HepG2 (cell line): ENCODE results near the gene ACSS1. TPM values are rescaled to one million over a fixed set of nuclear protein-coding genes. Genes with fewer than 3 reads are reported as not detected.

Source experiments
- ETS1 ChIP-seq: sonication (generic); formaldehyde crosslinking; IDR thresholded peaks from 2 replicates; pipeline ENCODE4 v1.4.0; 2020; ENCODE audit warnings: missing genetic modification reagents
- FUBP1 ChIP-seq: sonication (generic); formaldehyde crosslinking; IDR thresholded peaks from 2 replicates; pipeline ENCODE4 v1.5.1; 2020; ENCODE audit warnings: missing genetic modification reagents, mild to moderate bottlenecking, borderline replicate concordance
- HDAC2 ChIP-seq: sonication (generic); formaldehyde crosslinking; IDR thresholded peaks from 2 replicates; pipeline ENCODE4 v1.4.0; 2020; ENCODE audit warnings: missing genetic modification reagents
- HOXA3 ChIP-seq: sonication (generic); formaldehyde crosslinking; IDR thresholded peaks from 2 replicates; pipeline ENCODE4 v1.5.0; 2020; ENCODE audit warnings: missing genetic modification reagents
- KMT2A ChIP-seq: sonication (generic); formaldehyde crosslinking; IDR thresholded peaks from 2 replicates; pipeline ENCODE4 v1.4.0; 2020; ENCODE audit warnings: missing genetic modification reagents
- MTF2 ChIP-seq: sonication (generic); formaldehyde crosslinking; IDR thresholded peaks from 2 replicates; pipeline ENCODE4 v1.5.0; 2020; ENCODE audit warnings: missing genetic modification reagents, borderline replicate concordance
- MYC ChIP-seq: sonication (generic); formaldehyde crosslinking; IDR thresholded peaks from 2 replicates; pipeline ENCODE4 v1.9.0; 2021; ENCODE audit warnings: missing genetic modification reagents, borderline replicate concordance
- NKX3-1 ChIP-seq: sonication (generic); formaldehyde crosslinking; IDR thresholded peaks from 2 replicates; pipeline ENCODE4 v1.5.0; 2020; ENCODE audit warnings: missing genetic modification reagents
- RNF2 ChIP-seq: fragments of 450-650 bp; conservative IDR thresholded peaks from 2 replicates; pipeline ENCODE4 v1.6.1; 2016; ENCODE audit warnings: low read depth
- SMARCE1 ChIP-seq: fragments of 450-650 bp; IDR thresholded peaks from 2 replicates; pipeline ENCODE4 v1.6.1; 2017; ENCODE audit warnings: borderline replicate concordance
- SOX13 ChIP-seq, 3 experiments: fragments of 450-650 bp in 1 of 3; sonication (generic) in 1 of 3; formaldehyde crosslinking in 1 of 3; IDR thresholded peaks in 2 of 3; conservative IDR thresholded peaks in 1 of 3; 2 replicates each; pipeline versions ENCODE4 v1.5.0 to v1.6.1; 2016 to 2020; ENCODE audit warnings: antibody characterized with exemption in 1 of 3, mild to moderate bottlenecking in 1 of 3, missing compliant biosample characterization in 1 of 3, missing genetic modification reagents in 1 of 3, moderate library complexity in 1 of 3
- TFDP2 ChIP-seq: sonication (generic); formaldehyde crosslinking; IDR thresholded peaks from 2 replicates; pipeline ENCODE4 v1.4.0; 2020; ENCODE audit warnings: missing genetic modification reagents
- ZBTB42 ChIP-seq: sonication (generic); formaldehyde crosslinking; IDR thresholded peaks from 2 replicates; pipeline ENCODE4 v1.5.0; 2020; ENCODE audit warnings: mild to moderate bottlenecking, missing genetic modification reagents
- ZNF407 ChIP-seq: sonication (generic); formaldehyde crosslinking; IDR thresholded peaks from one replicate; pipeline ENCODE4 v1.5.1; 2020; ENCODE audit warnings: mild to moderate bottlenecking, missing genetic modification reagents; ENCODE audit errors: not compliant biosample characterization
- ZNF709 ChIP-seq: sonication (generic); formaldehyde crosslinking; IDR thresholded peaks from 2 replicates; pipeline ENCODE4 v1.5.0; 2020; ENCODE audit warnings: mild to moderate bottlenecking, missing genetic modification reagents
- ZNF768 ChIP-seq: sonication (generic); formaldehyde crosslinking; IDR thresholded peaks from 2 replicates; pipeline ENCODE4 v1.4.0; 2020; ENCODE audit warnings: missing genetic modification reagents
- ZSCAN21 ChIP-seq: sonication (generic); formaldehyde crosslinking; IDR thresholded peaks from 2 replicates; pipeline ENCODE4 v1.8.0; 2022; ENCODE audit warnings: mild to moderate bottlenecking, missing genetic modification reagents, moderate library complexity, borderline replicate concordance
- polyA plus RNA-seq, 8 experiments: library from polyadenylated mRNA; depleted of rRNA in 3 of 8; stranded (reverse) in 7 of 8; unstranded in 1 of 8; fragments of >200 nt; fragmentation: Illumina TruSeq in 4 of 8; extraction: Trizol in 4 of 8; gene quantifications; 2 replicates each; pipeline versions ENCODE4 v1.2.1 to v1.2.3, GENCODE V29; 2011 to 2016; ENCODE audit warnings: low read depth in 4 of 8, missing spikeins in 1 of 8, mixed read lengths in 1 of 8; ENCODE audit not compliant: insufficient read depth in 1 of 8
- total RNA-seq, 5 experiments: library from RNA; depleted of rRNA; stranded (reverse); fragments of >200 nt; fragmentation: Illumina TruSeq; extraction: Trizol; gene quantifications; 2 replicates each; pipeline ENCODE4 v1.2.3, GENCODE V29; 2016; ENCODE audit warnings: low read depth in 1 of 5

The ACSS1 gene
- total and polyA plus RNA-seq, 2 of the 13 experiments (the other 11 are each of a cell fraction or from before 2014, with no cell fraction given): 15.2 to 41.6 TPM

- TF ChIP-seq ETS1 (no peak), KMT2A (CRISPR knock-in tag) (0 out of 2 replicates have a peak, but pooled peaks have one; percentile 3), HDAC2 (CRISPR knock-in tag) (no peak), ZBTB42 (no peak), ZNF768 (CRISPR knock-in tag) (no peak), SMARCE1 (no peak), FUBP1 (CRISPR knock-in tag) (no peak), MTF2 (no peak), ZSCAN21 (CRISPR knock-in tag) (no peak), HOXA3 (CRISPR knock-in tag) (no peak), RNF2 (no peak), MYC (no peak), TFDP2 (no peak), ZNF709 (no peak), NKX3-1 (CRISPR knock-in tag) (no peak), SOX13 (IDR thresholded peaks at IDR 0.05) (no peak), SOX13 (CRISPR knock-in tag; conservative IDR thresholded peaks at IDR 0.05 in 1 of 2, IDR thresholded peaks at IDR 0.05 in 1 of 2) (no peak), ZNF407 (no peak)
Observed at GRCh38 chr20:25033265-25033923, 24.5 kb downstream of the ACSS1 start (continued).
